Fibroblast of lung (primary cell): ENCODE measurements around the gene HOXC6. TPM values are rescaled to one million over a fixed set of nuclear protein-coding genes. Genes with fewer than 3 reads are reported as not detected.

Experiments used
- DNase-seq, 2 donors: peaks; one replicate each; pipeline versions ENCODE4 v3.0.0 to v3.0.0-alpha.2; 2010; ENCODE audit warnings: low read depth in 2 of 2
- H2AFZ ChIP-seq: 2 replicates; pipeline ENCODE4 v1.5.1; 2012; ENCODE audit warnings: low read length, control low read depth, inconsistent platforms
- H3K27ac ChIP-seq: 2 replicates; pipeline ENCODE4 v1.5.1; 2011; ENCODE audit warnings: low read length, control low read depth; ENCODE audit not compliant: insufficient read depth
- H3K27me3 ChIP-seq: 2 replicates; pipeline ENCODE4 v1.5.1; 2011; ENCODE audit warnings: mild to moderate bottlenecking, low read length; ENCODE audit not compliant: control insufficient read depth, insufficient read depth
- H3K36me3 ChIP-seq: 2 replicates; pipeline ENCODE4 v1.5.1; 2011; ENCODE audit warnings: low read length; ENCODE audit not compliant: control insufficient read depth, insufficient read depth
- H3K4me1 ChIP-seq: 2 replicates; pipeline ENCODE4 v1.5.1; 2011; ENCODE audit warnings: low read length; ENCODE audit not compliant: control insufficient read depth, insufficient read depth; ENCODE audit errors: extremely low read depth
- H3K4me2 ChIP-seq: 2 replicates; pipeline ENCODE4 v1.5.1; 2011; ENCODE audit warnings: low read length, control low read depth; ENCODE audit not compliant: insufficient read depth; ENCODE audit errors: extremely low read depth
- H3K4me3 ChIP-seq, 4 experiments: fragments of 200-600 bp in 1 of 4; sonication (generic) in 1 of 4; replicated peaks in 1 of 4; 2 replicates each; pipeline ENCODE4 v1.5.1; 2011 to 2016; ENCODE audit warnings: low read length in 4 of 4, low read depth in 3 of 4, mild to moderate bottlenecking in 3 of 4, control low read depth in 2 of 4, inconsistent platforms in 1 of 4, mixed read lengths in 1 of 4; ENCODE audit not compliant: insufficient read depth in 1 of 4; ENCODE audit errors: control extremely low read depth in 1 of 4
- H3K79me2 ChIP-seq: 2 replicates; pipeline ENCODE4 v1.5.1; 2012; ENCODE audit warnings: mild to moderate bottlenecking, low read length, inconsistent platforms; ENCODE audit not compliant: control insufficient read depth, insufficient read depth
- H3K9ac ChIP-seq: 2 replicates; pipeline ENCODE4 v1.5.1; 2011; ENCODE audit warnings: mild to moderate bottlenecking, low read length, control low read depth; ENCODE audit not compliant: insufficient read depth
- H3K9me3 ChIP-seq: 2 replicates; pipeline ENCODE4 v1.5.1; 2012; ENCODE audit warnings: low read depth, low read length; ENCODE audit not compliant: control insufficient read depth, insufficient read depth
- H4K20me1 ChIP-seq: 2 replicates; pipeline ENCODE4 v1.5.1; 2011; ENCODE audit warnings: low read length; ENCODE audit not compliant: control insufficient read depth, insufficient read depth; ENCODE audit errors: extremely low read depth
- CTCF ChIP-seq, 2 donors: IDR thresholded peaks in 1 of 2; conservative IDR thresholded peaks in 1 of 2; 1 replicate in 1 of 2; 2 replicates in 1 of 2; pipeline ENCODE4 v1.5.1; 2011 to 2012; ENCODE audit warnings: low read length in 2 of 2, control low read depth in 1 of 2, inconsistent platforms in 1 of 2, low read depth in 1 of 2, mild to moderate bottlenecking in 1 of 2
- EZH2 ChIP-seq: IDR thresholded peaks from 2 replicates; pipeline ENCODE4 v1.5.1; 2012; ENCODE audit warnings: low read length, control low read depth, mild to moderate bottlenecking; ENCODE audit errors: missing control alignments
- polyA plus RNA-seq, 2 donors: library from polyadenylated mRNA; depleted of rRNA in 1 of 2; stranded (reverse) in 1 of 2; unstranded in 1 of 2; fragments of >200 nt; gene quantifications; 2 replicates each; pipeline ENCODE4 v1.2.1, GENCODE V29; 2011 to 2012; ENCODE audit warnings: missing spikeins in 1 of 2
- total RNA-seq: library from RNA; depleted of rRNA; stranded (reverse); fragments of >200 nt; gene quantifications from 2 replicates; pipeline ENCODE4 v1.2.1, GENCODE V29; 2014

The HOXC6 gene
- total and polyA plus RNA-seq, 2 donors (not counting 1 experiment from before 2014, with no cell fraction given): 0.17 to 0.52 TPM

- Histone ChIP-seq H3K36me3 (no peaks in the 10 kb centered on the region), H2AFZ (no peak overlapping the region), H3K27me3 (peaks cover 24% of the 10 kb centered on the region), H3K4me1 (no peaks in the 10 kb centered on the region), H4K20me1 (no peaks in the 10 kb centered on the region), H3K9ac (no peak overlapping the region), H3K4me3 (no peak overlapping the region), H3K4me2 (no peak overlapping the region), H3K27ac (no peak overlapping the region), H3K79me2 (no peaks in the 10 kb centered on the region), H3K9me3 (no peaks in the 10 kb centered on the region)
- no peak for TF ChIP-seq CTCF (conservative IDR thresholded peaks at IDR 0.05 in 1 of 2, IDR thresholded peaks at IDR 0.05 in 1 of 2; ENCODE audit: low read depth in 1 of 2, low read length in 2 of 2)
- no peak for TF ChIP-seq EZH2
- DNase-seq: no peak
These were observed 19.7 kb downstream of the HOXC6 start for GRCh38 chr12:54047964-54048303.

GRCh38 chr12:54048406-54049093, 20.3 kb downstream of the HOXC6 start:
- Histone ChIP-seq H3K9me3 (no peaks in the 10 kb centered on the region), H3K27ac (no peak overlapping the region), H4K20me1 (no peaks in the 10 kb centered on the region), H2AFZ (no peak overlapping the region), H3K79me2 (no peaks in the 10 kb centered on the region), H3K4me1 (no peaks in the 10 kb centered on the region), H3K4me3 (no peak overlapping the region), H3K9ac (no peak overlapping the region), H3K36me3 (no peaks in the 10 kb centered on the region), H3K4me2 (no peak overlapping the region), H3K27me3 (peaks cover 24% of the 10 kb centered on the region)
- no peak for TF ChIP-seq EZH2
- TF ChIP-seq CTCF (conservative IDR thresholded peaks at IDR 0.05 in 1 of 2, IDR thresholded peaks at IDR 0.05 in 1 of 2; ENCODE audit: low read depth in 1 of 2, low read length in 2 of 2): no peak
- no peak for DNase-seq

GRCh38 chr12:54049108-54049507, 20.9 kb downstream of the HOXC6 start:
- peaks cover 24% of the 10 kb centered on the region for H3K27me3 ChIP-seq
- TF ChIP-seq CTCF (conservative IDR thresholded peaks at IDR 0.05 in 1 of 2, IDR thresholded peaks at IDR 0.05 in 1 of 2; ENCODE audit: low read depth in 1 of 2, low read length in 2 of 2): no peak
- no peak overlapping the region for H2AFZ ChIP-seq
- H3K4me3 ChIP-seq: no peak overlapping the region
- no peak for DNase-seq
- no peaks in the 10 kb centered on the region for H3K79me2 ChIP-seq
- no peaks in the 10 kb centered on the region for H3K9me3 ChIP-seq
- H3K36me3 ChIP-seq: no peaks in the 10 kb centered on the region
- no peak overlapping the region for H3K9ac ChIP-seq
- H3K4me1 ChIP-seq: no peaks in the 10 kb centered on the region
- H3K4me2 ChIP-seq: no peak overlapping the region
- no peak overlapping the region for H3K27ac ChIP-seq
- no peaks in the 10 kb centered on the region for H4K20me1 ChIP-seq
